ENCODE results near the gene RUBCNL. TPM values are rescaled to one million over a fixed set of nuclear protein-coding genes. Genes with fewer than 3 reads are reported as not detected.
A peak's percentile ranks its signal among the peaks of the same experiment; 100 is the strongest.

Gene RUBCNL
- total and polyA plus RNA-seq, 2 experiments from 2014 or later, result 0.44 to 1.0 TPM

GRCh38 chr13:46388308-46388707, 1.3 kb upstream of the RUBCNL start:
- H3K79me2 ChIP-seq, result no peaks in the 10 kb centered on the region
- no peak overlapping the region for H3K27ac ChIP-seq
- no peak overlapping the region for H3K4me2 ChIP-seq
- H4K20me1 ChIP-seq (ENCODE audit: insufficient read depth, poor library complexity, severe bottlenecking), result no peaks in the 10 kb centered on the region
- H3K27me3 ChIP-seq, result peaks cover 61% of the 10 kb centered on the region
- H3K36me3 ChIP-seq (replicated peaks; ENCODE audit: insufficient read depth, low read depth), result no peaks in the 10 kb centered on the region
- H2AFZ ChIP-seq, result no peak overlapping the region
- DNase-seq (ENCODE audit: low spot score), result no peak
- H3K4me3 ChIP-seq, result no peak overlapping the region
- no peaks in the 10 kb centered on the region for H3K9me3 ChIP-seq (ENCODE audit: low read depth)
- no peaks in the 10 kb centered on the region for H3K9me2 ChIP-seq (replicated peaks; ENCODE audit: insufficient read depth)
- TF ChIP-seq CTCF (IDR thresholded peaks at IDR 0.05; ENCODE audit: poor library complexity) (no peak), EZH2 (IDR thresholded peaks at IDR 0.05; ENCODE audit: borderline replicate concordance) (no peak), EZH2phosphoT487 (IDR thresholded peaks at IDR 0.05; ENCODE audit: low read depth, severe bottlenecking, unreplicated experiment) (no peak)
- 91% methylated on average over 5 of the region's 6 CpGs for WGBS (ENCODE audit: low lambda C conversion rate, missing lambda C conversion rate)
- peaks cover 5% of the 10 kb centered on the region for H3K4me1 ChIP-seq (ENCODE audit: insufficient read depth)

GRCh38 chr13:46386392-46387063, 524 bp downstream of the RUBCNL start:
- H3K36me3 ChIP-seq (replicated peaks; ENCODE audit: insufficient read depth, low read depth), result no peaks in the 10 kb centered on the region
- H3K4me1 ChIP-seq (ENCODE audit: insufficient read depth), result peaks cover 5% of the 10 kb centered on the region
- peak overlapping the region; percentile 83 for H2AFZ ChIP-seq
- no peaks in the 10 kb centered on the region for H4K20me1 ChIP-seq (ENCODE audit: insufficient read depth, poor library complexity, severe bottlenecking)
- no peaks in the 10 kb centered on the region for H3K9me2 ChIP-seq (replicated peaks; ENCODE audit: insufficient read depth)
- WGBS (ENCODE audit: low lambda C conversion rate, missing lambda C conversion rate), result 2% methylated on average over 28 of the region's 37 CpGs
- H3K79me2 ChIP-seq, result no peaks in the 10 kb centered on the region
- no peaks in the 10 kb centered on the region for H3K9me3 ChIP-seq (ENCODE audit: low read depth)
- peaks cover 63% of the 10 kb centered on the region for H3K27me3 ChIP-seq
- H3K27ac ChIP-seq, result no peak overlapping the region
- H3K4me3 ChIP-seq, result peak overlapping the region; percentile 39
- H3K4me2 ChIP-seq, result peak overlapping the region; percentile 98
- DNase-seq (ENCODE audit: low spot score), result no peak
- TF ChIP-seq CTCF (IDR thresholded peaks at IDR 0.05; ENCODE audit: poor library complexity), result no peak
- no peak for TF ChIP-seq EZH2phosphoT487 (IDR thresholded peaks at IDR 0.05; ENCODE audit: low read depth, severe bottlenecking, unreplicated experiment)

- Histone ChIP-seq H3K4me3 (no peak overlapping the region), H3K4me1 (ENCODE audit: insufficient read depth) (peaks cover 5% of the 10 kb centered on the region), H3K9me2 (replicated peaks; ENCODE audit: insufficient read depth) (no peaks in the 10 kb centered on the region), H3K4me2 (peak overlapping the region; percentile 98), H3K27ac (no peak overlapping the region), H3K9me3 (ENCODE audit: low read depth) (no peaks in the 10 kb centered on the region), H3K79me2 (no peaks in the 10 kb centered on the region), H3K36me3 (replicated peaks; ENCODE audit: insufficient read depth, low read depth) (no peaks in the 10 kb centered on the region), H4K20me1 (ENCODE audit: insufficient read depth, poor library complexity, severe bottlenecking) (no peaks in the 10 kb centered on the region), H2AFZ (no peak overlapping the region), H3K27me3 (peaks cover 63% of the 10 kb centered on the region)
- TF ChIP-seq CTCF (IDR thresholded peaks at IDR 0.05; ENCODE audit: poor library complexity) (no peak), EZH2 (IDR thresholded peaks at IDR 0.05; ENCODE audit: borderline replicate concordance) (no peak), EZH2phosphoT487 (IDR thresholded peaks at IDR 0.05; ENCODE audit: low read depth, severe bottlenecking, unreplicated experiment) (no peak)
- 28% methylated on average over 10 of the region's 10 CpGs for WGBS (ENCODE audit: low lambda C conversion rate, missing lambda C conversion rate)
- no peak for DNase-seq (ENCODE audit: low spot score)
These were observed 1.1 kb downstream of the RUBCNL start for GRCh38 chr13:46385946-46386345.
